HepG2 (cell line): Measurements from ENCODE around the gene RNF10. TPM values are rescaled to one million over a fixed set of nuclear protein-coding genes. Genes with fewer than 3 reads are reported as not detected.

Source experiments
- ATAC-seq: fragments of 200-7000 bp; cut with Tn5 transposase; 3 replicates; pipeline ENCODE4 v1.9.1; 2020; ENCODE audit warnings: mild to moderate bottlenecking, moderate library complexity
- BruUV-seq: library from RNA; stranded (reverse); fragments of 400-500 nt; replicated peaks from 2 replicates; lab custom pipeline; 2021; lab: Mats Ljungman, UMichigan
- CTCF ChIA-PET: fragments of 300-600 bp; formaldehyde crosslinking; extraction: SDS; loops from one replicate; lab custom pipeline; 2021; ENCODE audit warnings: low total read pairs, inconsistent platforms, low intra/inter-chr PET ratio; lab: Yijun Ruan, JAX
- POLR2A ChIA-PET: fragments of 350-600 bp; sonication (Branson Sonifier 250); formaldehyde crosslinking; loops from one replicate; lab custom pipeline; 2020; ENCODE audit warnings: antibody characterized with exemption, inconsistent platforms; lab: Yijun Ruan, JAX
- DNase-seq: peaks from one replicate; pipeline ENCODE4 v3.0.0-alpha.2; 2015; ENCODE audit warnings: low spot score
- FAIRE-seq: peaks from 3 replicates; lab custom pipeline; 2011; peaks lifted over from hg19 to GRCh38; lab: Jason Lieb, UNC
- H2AFZ ChIP-seq: one replicate; pipeline ENCODE4 v1.6.1; 2011; ENCODE audit warnings: low read length, inconsistent platforms
- H3K27ac ChIP-seq: fragments of 300-600 bp; 3 replicates; pipeline ENCODE4 v1.8.0; 2011; ENCODE audit warnings: mixed run types, mild to moderate bottlenecking, mixed read lengths, low read length, inconsistent platforms; ENCODE audit not compliant: insufficient read depth; ENCODE audit errors: extremely low read length
- H3K27me3 ChIP-seq, 2 experiments: fragments of 200-600 bp in 1 of 2; 2 replicates in 1 of 2; 3 replicates in 1 of 2; pipeline versions ENCODE4 v1.6.0 to v1.8.0; 2011; ENCODE audit warnings: low read length in 2 of 2, mild to moderate bottlenecking in 2 of 2, moderate library complexity in 2 of 2, inconsistent platforms in 1 of 2; ENCODE audit not compliant: insufficient read depth in 2 of 2, control insufficient read depth in 1 of 2
- H3K36me3 ChIP-seq, 2 experiments: fragments of 200-600 bp in 1 of 2; replicated peaks in 1 of 2; 2 replicates in 1 of 2; 3 replicates in 1 of 2; pipeline versions ENCODE4 v1.5.1 to v1.8.0; 2011; ENCODE audit warnings: low read length in 2 of 2, inconsistent platforms in 1 of 2; ENCODE audit not compliant: insufficient read depth in 2 of 2, control insufficient read depth in 1 of 2
- H3K4me1 ChIP-seq: 2 replicates; pipeline ENCODE4 v1.5.1; 2012; ENCODE audit warnings: low read length, inconsistent platforms; ENCODE audit not compliant: insufficient read depth
- H3K4me2 ChIP-seq: 2 replicates; pipeline ENCODE4 v1.6.0; 2011; ENCODE audit warnings: low read depth, low read length, inconsistent platforms
- H3K4me3 ChIP-seq, 3 experiments: fragments of 200-600 bp in 1 of 3; sonication (generic), shearing (Covaris generic) in 1 of 3; replicated peaks in 1 of 3; 2 replicates each; pipeline ENCODE4 v1.5.1; 2011 to 2016; ENCODE audit warnings: low read length in 3 of 3, inconsistent platforms in 2 of 3, low read depth in 2 of 3, mild to moderate bottlenecking in 2 of 3, control low read depth in 1 of 3, mixed read lengths in 1 of 3; ENCODE audit not compliant: insufficient read depth in 1 of 3
- H3K79me2 ChIP-seq: one replicate; pipeline ENCODE4 v1.6.1; 2011; ENCODE audit warnings: low read length, inconsistent platforms; ENCODE audit not compliant: insufficient read depth
- H3K9ac ChIP-seq: 2 replicates; pipeline ENCODE4 v1.6.0; 2011; ENCODE audit warnings: mild to moderate bottlenecking, low read depth, low read length, inconsistent platforms; ENCODE audit not compliant: insufficient read depth
- H3K9me3 ChIP-seq: 2 replicates; pipeline ENCODE4 v1.5.1; 2012; ENCODE audit warnings: mild to moderate bottlenecking, low read length
- H4K20me1 ChIP-seq: 2 replicates; pipeline ENCODE4 v1.6.0; 2011; ENCODE audit warnings: inconsistent platforms, mild to moderate bottlenecking, low read length, moderate library complexity; ENCODE audit not compliant: insufficient read depth
- AKAP8 ChIP-seq: sonication (generic); formaldehyde crosslinking; IDR thresholded peaks from 2 replicates; pipeline ENCODE4 v1.5.1; 2020; ENCODE audit warnings: mild to moderate bottlenecking, missing genetic modification reagents
- BORCS8-MEF2B ChIP-seq: sonication (generic); formaldehyde crosslinking; IDR thresholded peaks from 2 replicates; pipeline ENCODE4 v1.8.0; 2022; ENCODE audit warnings: mild to moderate bottlenecking, missing genetic modification reagents
- CCDC6 ChIP-seq: sonication (generic); formaldehyde crosslinking; IDR thresholded peaks from 2 replicates; pipeline ENCODE4 v1.8.1; 2022; ENCODE audit warnings: mild to moderate bottlenecking, missing genetic modification reagents, moderate library complexity
- PAWR ChIP-seq: sonication (generic); formaldehyde crosslinking; IDR thresholded peaks from 2 replicates; pipeline ENCODE4 v1.4.0; 2020; ENCODE audit warnings: missing genetic modification reagents, mild to moderate bottlenecking, borderline replicate concordance
- RXRA ChIP-seq: sonication (generic); formaldehyde crosslinking; IDR thresholded peaks from 2 replicates; pipeline ENCODE4 v1.5.1; 2020; ENCODE audit warnings: missing genetic modification reagents
- SOX13 ChIP-seq, 3 experiments: fragments of 450-650 bp in 1 of 3; sonication (generic) in 1 of 3; formaldehyde crosslinking in 1 of 3; IDR thresholded peaks in 2 of 3; conservative IDR thresholded peaks in 1 of 3; 2 replicates each; pipeline versions ENCODE4 v1.5.0 to v1.6.1; 2016 to 2020; ENCODE audit warnings: antibody characterized with exemption in 1 of 3, mild to moderate bottlenecking in 1 of 3, missing compliant biosample characterization in 1 of 3, missing genetic modification reagents in 1 of 3, moderate library complexity in 1 of 3
- SOX5 ChIP-seq: IDR thresholded peaks from 2 replicates; pipeline ENCODE4 v1.6.1; 2016; ENCODE audit warnings: borderline replicate concordance
- SOX6 ChIP-seq, 2 experiments: fragments of 450-650 bp in 1 of 2; sonication (generic) in 1 of 2; formaldehyde crosslinking in 1 of 2; IDR thresholded peaks; 2 replicates each; pipeline versions ENCODE4 v1.4.0 to v1.6.1; 2017 to 2020; ENCODE audit warnings: antibody characterized with exemption in 1 of 2, mild to moderate bottlenecking in 1 of 2, missing genetic modification reagents in 1 of 2
- TCF12 ChIP-seq, 2 experiments: fragments of 450-650 bp in 1 of 2; sonication (generic) in 1 of 2; formaldehyde crosslinking in 1 of 2; IDR thresholded peaks; 2 replicates each; pipeline versions ENCODE4 v1.6.1 to v1.8.0; 2017 to 2022; ENCODE audit warnings: antibody characterized with exemption in 1 of 2, mild to moderate bottlenecking in 1 of 2, missing genetic modification reagents in 1 of 2, moderate library complexity in 1 of 2
- ZFX ChIP-seq: sonication (generic); formaldehyde crosslinking; IDR thresholded peaks from 2 replicates; pipeline ENCODE4 v1.4.0; 2020; ENCODE audit warnings: mild to moderate bottlenecking, low read depth, missing genetic modification reagents, moderate library complexity
- ZNF205 ChIP-seq: IDR thresholded peaks from 2 replicates; pipeline ENCODE4 v1.6.1; 2018; ENCODE audit warnings: missing biosample characterization, missing genetic modification reagents
- ZNF292 ChIP-seq: sonication (generic); formaldehyde crosslinking; IDR thresholded peaks from 2 replicates; pipeline ENCODE4 v1.8.1; 2022; ENCODE audit warnings: mild to moderate bottlenecking, low read depth, missing genetic modification reagents, borderline replicate concordance
- ZNF460 ChIP-seq: sonication (generic); formaldehyde crosslinking; IDR thresholded peaks from 2 replicates; pipeline ENCODE4 v1.5.1; 2020; ENCODE audit warnings: missing genetic modification reagents, mild to moderate bottlenecking, borderline replicate concordance
- ZNF501 ChIP-seq: sonication (generic); formaldehyde crosslinking; IDR thresholded peaks from 2 replicates; pipeline ENCODE4 v1.5.1; 2020; ENCODE audit warnings: mild to moderate bottlenecking, moderate library complexity, missing genetic modification reagents
- ZNF629 ChIP-seq: sonication (generic); formaldehyde crosslinking; conservative IDR thresholded peaks from 2 replicates; pipeline ENCODE4 v1.5.0; 2020; ENCODE audit warnings: missing genetic modification reagents
- ZNF678 ChIP-seq: sonication (generic); formaldehyde crosslinking; IDR thresholded peaks from 2 replicates; pipeline ENCODE4 v1.4.0; 2020; ENCODE audit warnings: mild to moderate bottlenecking, missing genetic modification reagents
- WGBS: methylation state at CpG from one replicate; pipeline ENCODE4 v1.1.6; 2017; ENCODE audit warnings: low lambda C conversion rate; 5-methylcytosine and 5-hydroxymethylcytosine counted together
- in situ Hi-C: cut with HindIII; loops from 2 replicates; pipeline ENCODE4 v1.10.0; 2017; ENCODE audit warnings: low pct_unique_long_range_greater_than_20kb; ENCODE audit not compliant: extremely low pct_ligation_motif_present
- intact Hi-C: fragments of 100-400 bp; cut with micrococcal nuclease; formaldehyde crosslinking; loops from one replicate; pipeline ENCODE4 v1.10.0; 2022; ENCODE audit not compliant: unreplicated experiment
- polyA plus RNA-seq, 8 experiments: library from polyadenylated mRNA; depleted of rRNA in 3 of 8; stranded (reverse) in 7 of 8; unstranded in 1 of 8; fragments of >200 nt; fragmentation: Illumina TruSeq in 4 of 8; extraction: Trizol in 4 of 8; gene quantifications; 2 replicates each; pipeline versions ENCODE4 v1.2.1 to v1.2.3, GENCODE V29; 2011 to 2016; ENCODE audit warnings: low read depth in 4 of 8, missing spikeins in 1 of 8, mixed read lengths in 1 of 8; ENCODE audit not compliant: insufficient read depth in 1 of 8
- total RNA-seq, 5 experiments: library from RNA; depleted of rRNA; stranded (reverse); fragments of >200 nt; fragmentation: Illumina TruSeq; extraction: Trizol; gene quantifications; 2 replicates each; pipeline ENCODE4 v1.2.3, GENCODE V29; 2016; ENCODE audit warnings: low read depth in 1 of 5

Gene RNF10
- total and polyA plus RNA-seq, 2 of the 13 experiments (the other 11 are each of a cell fraction or from before 2014, with no cell fraction given), result 62.5 to 88.0 TPM

- no peak overlapping the region for H3K27ac ChIP-seq
- no peak for FAIRE-seq
- no peak overlapping the region for H3K4me3 ChIP-seq
- H3K9me3 ChIP-seq, result no peaks in the 10 kb centered on the region
- WGBS, result 52% methylated on average over 12 of the region's 17 CpGs
- H3K9ac ChIP-seq, result no peak overlapping the region
- CTCF ChIA-PET, result no interaction called here
- TF ChIP-seq ZFX (CRISPR knock-in tag) (no peak), ZNF629 (CRISPR knock-in tag) (peak; percentile 81)
- intact Hi-C loops, result no loop called here
- peaks cover 16% of the 10 kb centered on the region for H3K4me1 ChIP-seq
- POLR2A ChIA-PET, result no interaction called here
- ATAC-seq, result no peak
- no peak overlapping the region for H3K4me2 ChIP-seq
- peaks cover 6 to 22% of the 10 kb centered on the region in 2 experiments; a peak in 4 of 5 replicates for H3K27me3 ChIP-seq
- no peak for DNase-seq
- in situ Hi-C loops, result no loop called here
- H2AFZ ChIP-seq, result no peak overlapping the region
- no peaks in the 10 kb centered on the region for H3K36me3 ChIP-seq
- no peaks in the 10 kb centered on the region for H3K79me2 ChIP-seq
- BruUV-seq, result no TSS peak
- H4K20me1 ChIP-seq, result no peaks in the 10 kb centered on the region
These were observed 55.1 kb downstream of the RNF10 start for GRCh38 chr12:120588948-120589930.

DNA sequence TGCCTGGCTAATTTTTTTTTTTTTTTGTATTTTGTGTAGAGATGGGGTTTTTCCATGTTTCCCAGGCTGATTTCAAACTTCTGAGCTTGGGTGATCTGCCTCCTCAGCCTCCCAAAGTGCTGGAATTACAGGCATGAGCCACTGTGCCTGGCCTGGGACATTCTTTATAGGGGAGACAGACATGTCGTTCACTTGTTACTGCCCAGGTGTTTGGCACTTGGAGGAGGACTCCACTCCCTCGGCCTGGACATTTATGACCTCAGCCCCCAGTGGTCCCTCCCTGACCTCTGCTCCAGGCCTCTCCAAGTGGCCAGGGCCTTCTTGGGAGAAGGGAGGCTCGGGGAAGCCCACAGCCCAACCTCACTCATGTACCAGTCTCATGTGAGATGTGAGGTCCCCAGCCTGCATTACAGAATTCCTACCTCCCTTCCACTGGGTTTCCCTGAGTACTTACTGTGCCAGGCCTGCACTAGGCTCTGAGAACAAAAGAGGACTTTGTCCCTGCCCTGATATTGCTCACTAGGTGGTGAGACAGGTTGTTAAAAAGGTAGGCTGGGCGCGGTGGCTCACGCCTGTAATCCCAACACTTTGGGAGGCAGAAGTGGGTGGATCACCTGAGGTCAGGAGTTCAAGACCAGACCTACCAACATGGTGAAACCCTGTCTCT lies 56.7 kb downstream of the RNF10 start:
- H4K20me1 ChIP-seq, result no peaks in the 10 kb centered on the region
- DNase-seq (peak; percentile 62), FAIRE-seq (peak; percentile 49), ATAC-seq (peak; percentile 86)
- ChIA-PET POLR2A (no interaction called here), CTCF (no interaction called here)
- peaks cover 5 to 8% of the 10 kb centered on the region in 2 experiments; a peak in 4 of 5 replicates for H3K27me3 ChIP-seq
- H2AFZ ChIP-seq, result no peak overlapping the region
- no peak overlapping the region for H3K9ac ChIP-seq
- intact Hi-C loops (no loop called here), in situ Hi-C loops (no loop called here)
- H3K4me3 ChIP-seq, result no peak overlapping the region; a peak in 1 of 6 replicates
- peak overlapping the region; percentile 5; the same call in 1 of the 2 replicates for H3K4me2 ChIP-seq
- peaks cover 15% of the 10 kb centered on the region for H3K4me1 ChIP-seq
- H3K9me3 ChIP-seq, result no peaks in the 10 kb centered on the region
- 3% methylated on average over 5 of the region's 6 CpGs for WGBS
- BruUV-seq, result no TSS peak
- H3K27ac ChIP-seq, result no peak overlapping the region
- H3K36me3 ChIP-seq, result no peaks in the 10 kb centered on the region
- no peaks in the 10 kb centered on the region for H3K79me2 ChIP-seq
- TF ChIP-seq SOX6 (IDR thresholded peaks at IDR 0.05) (no peak), SOX6 (CRISPR knock-in tag; IDR thresholded peaks at IDR 0.05) (peak; percentile 60), TCF12 (IDR thresholded peaks at IDR 0.05) (no peak), TCF12 (CRISPR knock-in tag; IDR thresholded peaks at IDR 0.05) (no peak), RXRA (peak; percentile 35; the same call in 1 of the 2 replicates), ZNF292 (CRISPR knock-in tag) (0 out of 2 replicates have a peak, but pooled peaks have one; percentile 27), SOX13 (IDR thresholded peaks at IDR 0.05) (no peak), SOX13 (CRISPR knock-in tag; conservative IDR thresholded peaks at IDR 0.05 in 1 of 2, IDR thresholded peaks at IDR 0.05 in 1 of 2) (peak in 1 of 2 experiments; percentile 63; a peak in 2 of 4 replicates), ZNF460 (CRISPR knock-in tag) (peak; percentile 95), PAWR (CRISPR knock-in tag) (no peak), ZNF501 (CRISPR knock-in tag) (0 out of 2 replicates have a peak, but pooled peaks have one; percentile 22), SOX5 (CRISPR knock-in tag) (peak; percentile 71), ZNF678 (CRISPR knock-in tag) (no peak), BORCS8-MEF2B (CRISPR knock-in tag) (no peak), CCDC6 (CRISPR knock-in tag) (no peak), ZNF205 (CRISPR knock-in tag) (0 out of 2 replicates have a peak, but pooled peaks have one; percentile 28), AKAP8 (no peak)
